ENCODE data around the gene SF3B1. TPM values are rescaled to one million over a fixed set of nuclear protein-coding genes. Genes with fewer than 3 reads are reported as not detected.
A peak's percentile ranks its signal among the peaks of the same experiment; 100 is the strongest.
"Not testable (repeated sequence)": the region's sequence is repeated elsewhere in the genome, so short reads cannot be mapped to it uniquely, and the experiment has no call there.

SF3B1 gene, protein sequence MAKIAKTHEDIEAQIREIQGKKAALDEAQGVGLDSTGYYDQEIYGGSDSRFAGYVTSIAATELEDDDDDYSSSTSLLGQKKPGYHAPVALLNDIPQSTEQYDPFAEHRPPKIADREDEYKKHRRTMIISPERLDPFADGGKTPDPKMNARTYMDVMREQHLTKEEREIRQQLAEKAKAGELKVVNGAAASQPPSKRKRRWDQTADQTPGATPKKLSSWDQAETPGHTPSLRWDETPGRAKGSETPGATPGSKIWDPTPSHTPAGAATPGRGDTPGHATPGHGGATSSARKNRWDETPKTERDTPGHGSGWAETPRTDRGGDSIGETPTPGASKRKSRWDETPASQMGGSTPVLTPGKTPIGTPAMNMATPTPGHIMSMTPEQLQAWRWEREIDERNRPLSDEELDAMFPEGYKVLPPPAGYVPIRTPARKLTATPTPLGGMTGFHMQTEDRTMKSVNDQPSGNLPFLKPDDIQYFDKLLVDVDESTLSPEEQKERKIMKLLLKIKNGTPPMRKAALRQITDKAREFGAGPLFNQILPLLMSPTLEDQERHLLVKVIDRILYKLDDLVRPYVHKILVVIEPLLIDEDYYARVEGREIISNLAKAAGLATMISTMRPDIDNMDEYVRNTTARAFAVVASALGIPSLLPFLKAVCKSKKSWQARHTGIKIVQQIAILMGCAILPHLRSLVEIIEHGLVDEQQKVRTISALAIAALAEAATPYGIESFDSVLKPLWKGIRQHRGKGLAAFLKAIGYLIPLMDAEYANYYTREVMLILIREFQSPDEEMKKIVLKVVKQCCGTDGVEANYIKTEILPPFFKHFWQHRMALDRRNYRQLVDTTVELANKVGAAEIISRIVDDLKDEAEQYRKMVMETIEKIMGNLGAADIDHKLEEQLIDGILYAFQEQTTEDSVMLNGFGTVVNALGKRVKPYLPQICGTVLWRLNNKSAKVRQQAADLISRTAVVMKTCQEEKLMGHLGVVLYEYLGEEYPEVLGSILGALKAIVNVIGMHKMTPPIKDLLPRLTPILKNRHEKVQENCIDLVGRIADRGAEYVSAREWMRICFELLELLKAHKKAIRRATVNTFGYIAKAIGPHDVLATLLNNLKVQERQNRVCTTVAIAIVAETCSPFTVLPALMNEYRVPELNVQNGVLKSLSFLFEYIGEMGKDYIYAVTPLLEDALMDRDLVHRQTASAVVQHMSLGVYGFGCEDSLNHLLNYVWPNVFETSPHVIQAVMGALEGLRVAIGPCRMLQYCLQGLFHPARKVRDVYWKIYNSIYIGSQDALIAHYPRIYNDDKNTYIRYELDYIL
- 143 TPM for total RNA-seq
- long read RNA-seq, full-length matches to known transcripts: 170 of 199 reads
- long read RNA-seq, partial matches to known transcripts: 20 of 199 reads
- long read RNA-seq, other reads (novel, unspliced or antisense): 9 of 199 reads

DNA sequence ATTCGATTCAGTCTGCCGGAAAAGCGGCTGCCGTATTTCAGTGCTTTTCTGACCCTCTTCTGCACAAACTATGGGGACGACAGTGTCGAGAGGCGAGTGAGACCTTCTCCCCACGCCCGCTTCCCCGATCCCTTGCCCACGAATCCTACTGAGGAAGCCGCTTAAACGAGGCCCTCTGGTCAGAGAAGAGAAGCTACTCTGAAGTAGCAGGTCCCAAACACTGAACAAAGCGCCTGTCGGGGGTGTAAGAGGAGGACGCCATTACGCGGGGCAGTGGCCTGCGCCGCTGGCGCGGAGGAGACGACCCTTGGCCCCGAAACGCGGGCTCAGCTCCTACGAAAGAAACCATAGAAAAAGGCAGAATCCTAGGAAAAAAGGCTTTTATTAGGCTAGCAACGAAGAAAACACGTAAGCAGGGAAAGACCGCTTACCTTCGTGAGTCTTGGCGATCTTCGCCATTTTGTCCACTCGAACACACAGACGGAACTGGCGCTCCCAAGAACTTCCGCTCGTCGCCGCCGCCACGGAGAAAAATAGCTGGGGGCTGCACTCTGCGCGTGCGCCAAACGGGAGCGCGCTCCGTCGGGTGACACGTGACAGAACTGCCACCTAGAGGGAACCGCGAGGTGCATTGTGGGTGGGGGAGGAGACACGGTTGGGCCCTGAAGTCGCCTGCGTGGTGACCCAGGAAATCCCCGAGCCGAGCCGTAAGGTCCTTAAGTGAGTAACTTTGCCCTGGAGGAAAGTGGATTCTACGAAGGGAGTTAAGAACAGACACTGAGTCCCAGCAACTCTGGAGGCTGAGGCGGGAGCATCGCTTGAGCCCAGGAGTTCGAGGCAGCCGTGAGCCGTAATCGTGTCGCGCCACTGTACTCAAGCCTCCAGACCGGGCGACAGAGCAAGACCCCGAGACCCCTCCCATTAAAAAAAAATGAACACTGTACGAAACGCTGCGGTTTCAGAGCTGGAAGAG lies at the start of gene SF3B1:
SF3B1 (minus strand) TSS at position 488 of the 973 bp plus-strand sequence; CDS start at position 459, 29 bp downstream.
- Histone ChIP-seq H3K4me1 (peaks cover 64% of the 10 kb centered on the region), H3K27ac (replicated peaks) (peak within 1 kb of the TSS; percentile 95), H3K4me3 (peak within 1 kb of the TSS; percentile 92), H3K9me3 (replicated peaks) (no peaks in the 10 kb centered on the region), H3K27me3 (ENCODE audit: low read depth) (no peaks in the 10 kb centered on the region), H3K36me3 (no peaks in the 10 kb centered on the region)
- TF ChIP-seq, protein P1, sequence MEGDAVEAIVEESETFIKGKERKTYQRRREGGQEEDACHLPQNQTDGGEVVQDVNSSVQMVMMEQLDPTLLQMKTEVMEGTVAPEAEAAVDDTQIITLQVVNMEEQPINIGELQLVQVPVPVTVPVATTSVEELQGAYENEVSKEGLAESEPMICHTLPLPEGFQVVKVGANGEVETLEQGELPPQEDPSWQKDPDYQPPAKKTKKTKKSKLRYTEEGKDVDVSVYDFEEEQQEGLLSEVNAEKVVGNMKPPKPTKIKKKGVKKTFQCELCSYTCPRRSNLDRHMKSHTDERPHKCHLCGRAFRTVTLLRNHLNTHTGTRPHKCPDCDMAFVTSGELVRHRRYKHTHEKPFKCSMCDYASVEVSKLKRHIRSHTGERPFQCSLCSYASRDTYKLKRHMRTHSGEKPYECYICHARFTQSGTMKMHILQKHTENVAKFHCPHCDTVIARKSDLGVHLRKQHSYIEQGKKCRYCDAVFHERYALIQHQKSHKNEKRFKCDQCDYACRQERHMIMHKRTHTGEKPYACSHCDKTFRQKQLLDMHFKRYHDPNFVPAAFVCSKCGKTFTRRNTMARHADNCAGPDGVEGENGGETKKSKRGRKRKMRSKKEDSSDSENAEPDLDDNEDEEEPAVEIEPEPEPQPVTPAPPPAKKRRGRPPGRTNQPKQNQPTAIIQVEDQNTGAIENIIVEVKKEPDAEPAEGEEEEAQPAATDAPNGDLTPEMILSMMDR (IDR thresholded peaks at IDR 0.05; ENCODE audit: borderline replicate concordance): no peak
- intact Hi-C loops (cut with micrococcal nuclease): no loop called here
- DNase-seq: peak; percentile 98

GRCh38 chr2:197484248-197484647 lies 49.4 kb upstream of the SF3B1 start:
- H3K27me3 ChIP-seq (ENCODE audit: low read depth); H3K27ac ChIP-seq (replicated peaks); intact Hi-C loops (cut with micrococcal nuclease); DNase-seq; H3K4me1 ChIP-seq; H3K4me3 ChIP-seq: not testable (repeated sequence)
- Histone ChIP-seq H3K36me3 (peaks cover 83% of the 10 kb centered on the region), H3K9me3 (replicated peaks) (peaks cover 15% of the 10 kb centered on the region)

DNA sequence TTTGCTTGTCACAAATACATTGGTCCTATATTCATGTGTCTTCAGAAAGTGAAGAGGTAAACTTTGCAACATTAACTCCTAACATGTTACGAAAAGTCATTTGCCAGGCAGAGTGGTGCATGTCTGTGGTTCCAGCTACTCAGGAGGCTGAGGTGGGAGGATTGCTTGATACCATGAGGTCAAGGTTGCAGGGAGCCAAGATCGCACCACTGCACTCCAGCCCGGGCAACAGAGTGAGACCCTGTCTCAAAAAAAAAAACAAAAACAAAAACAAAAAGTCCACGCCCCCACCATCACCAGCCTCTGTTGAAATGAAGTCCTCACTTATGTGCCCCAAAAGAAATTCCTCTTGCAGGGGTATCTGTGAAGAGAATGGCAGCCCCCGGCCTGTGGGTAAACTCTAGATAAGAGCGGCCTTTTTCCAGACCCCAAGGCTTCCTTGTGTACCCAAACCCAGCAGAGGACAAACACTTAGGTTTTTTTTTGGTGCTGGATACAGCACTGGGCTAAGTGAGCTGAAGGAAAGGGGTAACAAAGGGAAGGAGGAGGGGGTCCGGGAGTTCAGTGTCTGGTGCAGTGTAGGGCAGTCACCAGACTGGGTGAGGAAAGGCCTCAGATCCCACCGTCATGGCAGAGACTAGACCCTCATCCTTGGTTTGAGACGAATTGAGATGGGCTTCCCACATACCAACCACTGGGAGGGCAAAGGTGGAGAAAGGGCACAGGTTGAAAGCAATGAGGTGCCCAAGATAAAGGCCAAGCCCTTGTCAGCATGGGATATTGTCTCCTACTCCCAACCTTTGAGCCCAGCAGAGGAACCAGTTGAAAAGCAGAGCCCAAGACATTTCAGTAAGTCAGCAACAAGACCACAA lies 45.6 kb upstream of the SF3B1 start:
- Histone ChIP-seq H3K27me3 (ENCODE audit: low read depth) (no peaks in the 10 kb centered on the region), H3K4me3 (no peak overlapping the region), H3K9me3 (replicated peaks) (peaks cover 15% of the 10 kb centered on the region), H3K27ac (replicated peaks) (no peak overlapping the region), H3K4me1 (peaks cover 11% of the 10 kb centered on the region), H3K36me3 (peaks cover 79% of the 10 kb centered on the region)
- DNase-seq: no peak
- intact Hi-C loops (cut with micrococcal nuclease): no loop called here
- TF ChIP-seq, protein P1 (IDR thresholded peaks at IDR 0.05; ENCODE audit: borderline replicate concordance): no peak

GRCh38 chr2:197477797-197478196 lies 43.0 kb upstream of the SF3B1 start:
- Histone ChIP-seq H3K4me3 (no peak overlapping the region), H3K36me3 (peaks cover 77% of the 10 kb centered on the region), H3K9me3 (replicated peaks) (peaks cover under 1% of the 10 kb centered on the region), H3K4me1 (peaks cover 11% of the 10 kb centered on the region), H3K27ac (replicated peaks) (peak overlapping the region; percentile 58), H3K27me3 (ENCODE audit: low read depth) (no peaks in the 10 kb centered on the region)
- no peak for DNase-seq
- TF ChIP-seq, protein P1 (IDR thresholded peaks at IDR 0.05; ENCODE audit: borderline replicate concordance): no peak
- intact Hi-C loops (cut with micrococcal nuclease): no loop called here

Measured in left ventricle myocardium inferior (tissue), 1 donor.